IMR-90 (cell line): ENCODE data around the gene CENPM. TPM values are rescaled to one million over a fixed set of nuclear protein-coding genes. Genes with fewer than 3 reads are reported as not detected.

Experiments used
- ATAC-seq: fragments of 200-7000 bp; cut with Tn5 transposase; 2 replicates; pipeline ENCODE4 v1.9.1; 2020; ENCODE audit warnings: low read depth, mild to moderate bottlenecking, moderate library complexity
- BruUV-seq: library from RNA; stranded (reverse); fragments of 400-500 nt; replicated peaks from 2 replicates; lab custom pipeline; 2021; lab: Mats Ljungman, UMichigan
- CTCF ChIA-PET: fragments of 300-600 bp; formaldehyde crosslinking; extraction: SDS; loops from one replicate; lab custom pipeline; 2021; ENCODE audit warnings: antibody characterized with exemption; lab: Yijun Ruan, JAX
- POLR2A ChIA-PET: fragments of 300-600 bp; sonication (Branson Sonifier 250); formaldehyde crosslinking; loops from one replicate; lab custom pipeline; 2022; ENCODE audit warnings: antibody characterized with exemption; ENCODE audit not compliant: unreplicated experiment; lab: Charles Lee
- DNase-seq: peaks from one replicate; pipeline ENCODE4 v3.0.0; 2013
- H2AFZ ChIP-seq: replicated peaks from 2 replicates; pipeline ENCODE3; 2013; ENCODE audit warnings: low read length, mild to moderate bottlenecking; ENCODE audit not compliant: poor library complexity
- H2AK5ac ChIP-seq: 2 replicates; pipeline ENCODE4 v1.6.1; 2013; ENCODE audit warnings: low read depth, low read length, inconsistent platforms
- H2AK9ac ChIP-seq: replicated peaks from 2 replicates; pipeline ENCODE3; 2013; ENCODE audit warnings: mild to moderate bottlenecking, low read depth, low read length, moderate library complexity; ENCODE audit not compliant: poor library complexity
- H2BK120ac ChIP-seq: 2 replicates; pipeline ENCODE4 v1.6.1; 2013; ENCODE audit warnings: low read depth, low read length, inconsistent platforms
- H2BK15ac ChIP-seq: 3 replicates; pipeline ENCODE4 v1.6.1; 2013; ENCODE audit warnings: low read depth, low read length, inconsistent platforms
- H2BK20ac ChIP-seq: 2 replicates; pipeline ENCODE4 v1.6.1; 2013; ENCODE audit warnings: low read depth, mild to moderate bottlenecking, inconsistent platforms, low read length, moderate library complexity
- H2BK5ac ChIP-seq: 2 replicates; pipeline ENCODE4 v1.6.1; 2013; ENCODE audit warnings: mild to moderate bottlenecking, low read depth, low read length, inconsistent platforms; ENCODE audit not compliant: poor library complexity, severe bottlenecking
- H3K14ac ChIP-seq: replicated peaks from 2 replicates; pipeline ENCODE4 v1.6.1; 2013; ENCODE audit warnings: low read depth, low read length, inconsistent platforms
- H3K18ac ChIP-seq: 2 replicates; pipeline ENCODE4 v1.6.1; 2013; ENCODE audit warnings: low read depth, low read length, control low read depth
- H3K23ac ChIP-seq: 2 replicates; pipeline ENCODE4 v1.6.1; 2013; ENCODE audit warnings: low read depth, low read length, inconsistent platforms
- H3K27ac ChIP-seq: 2 replicates; pipeline ENCODE4 v1.5.1; 2013; ENCODE audit warnings: mild to moderate bottlenecking, control low read depth, low read length; ENCODE audit not compliant: insufficient read depth
- H3K27me3 ChIP-seq: 2 replicates; pipeline ENCODE4 v1.6.1; 2013; ENCODE audit warnings: low read length; ENCODE audit not compliant: control insufficient read depth, insufficient read depth
- H3K36me3 ChIP-seq: 2 replicates; pipeline ENCODE4 v1.6.1; 2013; ENCODE audit warnings: low read length, mixed read lengths; ENCODE audit not compliant: control insufficient read depth, insufficient read depth
- H3K4ac ChIP-seq: 2 replicates; pipeline ENCODE4 v1.6.1; 2013; ENCODE audit warnings: low read depth, low read length, inconsistent platforms
- H3K4me1 ChIP-seq: 2 replicates; pipeline ENCODE4 v1.6.1; 2013; ENCODE audit warnings: low read length, mixed read lengths; ENCODE audit not compliant: control insufficient read depth, insufficient read depth
- H3K4me2 ChIP-seq: 2 replicates; pipeline ENCODE4 v1.6.1; 2013; ENCODE audit warnings: low read depth, mild to moderate bottlenecking, control low read depth, low read length, moderate library complexity
- H3K4me3 ChIP-seq: 2 replicates; pipeline ENCODE4 v1.5.1; 2013; ENCODE audit warnings: low read depth, mild to moderate bottlenecking, control low read depth, low read length, moderate library complexity; ENCODE audit not compliant: insufficient read depth
- H3K56ac ChIP-seq: 2 replicates; pipeline ENCODE4 v1.6.1; 2013; ENCODE audit warnings: low read length, inconsistent platforms; ENCODE audit not compliant: insufficient read depth; ENCODE audit errors: extremely low read depth
- H3K79me1 ChIP-seq, 2 experiments: 2 replicates each; pipeline ENCODE4 v1.6.1; 2013; ENCODE audit warnings: low read length in 2 of 2, inconsistent platforms in 1 of 2, low read depth in 1 of 2
- H3K9ac ChIP-seq: 2 replicates; pipeline ENCODE4 v1.6.1; 2013; ENCODE audit warnings: low read depth, low read length, control low read depth
- H3K9me1 ChIP-seq: 2 replicates; pipeline ENCODE4 v1.6.1; 2013; ENCODE audit warnings: low read length, inconsistent platforms; ENCODE audit not compliant: insufficient read depth
- H3K9me3 ChIP-seq: 2 replicates; pipeline ENCODE4 v1.6.1; 2013; ENCODE audit warnings: low read length; ENCODE audit not compliant: control insufficient read depth, insufficient read depth
- H4K20me1 ChIP-seq: 2 replicates; pipeline ENCODE4 v1.6.1; 2013; ENCODE audit warnings: low read length, inconsistent platforms; ENCODE audit not compliant: insufficient read depth
- H4K5ac ChIP-seq: 2 replicates; pipeline ENCODE4 v1.6.1; 2013; ENCODE audit warnings: mild to moderate bottlenecking, low read depth, low read length, control low read depth
- H4K8ac ChIP-seq, 2 experiments: 2 replicates each; pipeline ENCODE4 v1.6.1; 2013; ENCODE audit warnings: low read depth in 2 of 2, low read length in 2 of 2, control low read depth in 1 of 2, inconsistent platforms in 1 of 2
- H4K91ac ChIP-seq: 2 replicates; pipeline ENCODE4 v1.6.1; 2013; ENCODE audit warnings: low read depth, low read length, inconsistent platforms; ENCODE audit not compliant: insufficient read depth
- BHLHE40 ChIP-seq: fragments of 150-350 bp; IDR thresholded peaks from 2 replicates; pipeline ENCODE4 v1.6.1; 2016; ENCODE audit warnings: mild to moderate bottlenecking, low read depth, low read length
- CEBPB ChIP-seq: IDR thresholded peaks from 2 replicates; pipeline ENCODE4 v1.6.1; 2012; ENCODE audit warnings: low read depth, low read length, improper control_type of control experiment
- CHD1 ChIP-seq: IDR thresholded peaks from 2 replicates; pipeline ENCODE4 v1.6.1; 2012; ENCODE audit warnings: low read depth, low read length, improper control_type of control experiment
- FOS ChIP-seq: fragments of 150-350 bp; IDR thresholded peaks from 2 replicates; pipeline ENCODE4 v1.6.1; 2016; ENCODE audit warnings: low read depth, low read length
- MAFK ChIP-seq: IDR thresholded peaks from 2 replicates; pipeline ENCODE4 v1.6.1; 2012; ENCODE audit warnings: low read depth, low read length, improper control_type of control experiment
- MAZ ChIP-seq: IDR thresholded peaks from 2 replicates; pipeline ENCODE4 v1.6.1; 2012; ENCODE audit warnings: low read depth, mild to moderate bottlenecking, low read length, improper control_type of control experiment, moderate library complexity, borderline replicate concordance
- MXI1 ChIP-seq: IDR thresholded peaks from 2 replicates; pipeline ENCODE4 v1.6.1; 2012; ENCODE audit warnings: low read depth, mild to moderate bottlenecking, low read length, moderate library complexity, borderline replicate concordance
- NFE2L2 ChIP-seq: fragments of 150-350 bp; IDR thresholded peaks from 2 replicates; pipeline ENCODE4 v1.6.1; 2016; ENCODE audit warnings: low read depth, mild to moderate bottlenecking, low read length
- POLR2A ChIP-seq: IDR thresholded peaks from 2 replicates; pipeline ENCODE4 v1.6.1; 2012; ENCODE audit warnings: mild to moderate bottlenecking, low read depth, low read length
- RAD21 ChIP-seq: IDR thresholded peaks from 2 replicates; pipeline ENCODE4 v1.6.1; 2012; ENCODE audit warnings: low read length, improper control_type of control experiment
- RCOR1 ChIP-seq: IDR thresholded peaks from 2 replicates; pipeline ENCODE4 v1.6.1; 2012; ENCODE audit warnings: mild to moderate bottlenecking, low read length, improper control_type of control experiment; ENCODE audit not compliant: insufficient replicate concordance
- SMC3 ChIP-seq: fragments of 150-350 bp; IDR thresholded peaks from 2 replicates; pipeline ENCODE4 v1.6.1; 2016; ENCODE audit warnings: low read depth, mild to moderate bottlenecking, antibody characterized with exemption, low read length, moderate library complexity
- WGBS, 2 experiments: methylation state at CpG; one replicate each; pipeline versions ENCODE4 v1.1.5 to v1.1.7; 2013; ENCODE audit warnings: missing lambda C conversion rate in 2 of 2; ENCODE audit not compliant: insufficient read length in 1 of 2; ENCODE audit errors: extremely low coverage in 2 of 2; 5-methylcytosine and 5-hydroxymethylcytosine counted together
- dilution Hi-C: fragments of 300-500 bp; cut with HindIII; formaldehyde crosslinking; loops from one replicate; pipeline ENCODE4 v1.14.3; 2018; ENCODE audit warnings: low sequenced_read_pairs; ENCODE audit not compliant: unreplicated experiment
- in situ Hi-C: fragments of 300-500 bp; cut with MboI; formaldehyde crosslinking; loops from 3 replicates; pipeline ENCODE4 v1.14.3; 2019; ENCODE audit warnings: low sequenced_read_pairs, inconsistent platforms, mixed read lengths
- intact Hi-C: fragments of 100-400 bp; cut with micrococcal nuclease; formaldehyde crosslinking; loops from 2 replicates; pipeline ENCODE4 v1.10.0; 2022
- polyA plus RNA-seq, 3 experiments: library from polyadenylated mRNA; depleted of rRNA; stranded (reverse); fragments of >200 nt; gene quantifications; 2 replicates each; pipeline ENCODE4 v1.2.3, GENCODE V29; 2012; ENCODE audit warnings: low replicate concordance in 1 of 3
- total RNA-seq: library from RNA; depleted of rRNA; stranded (reverse); fragments of >200 nt; gene quantifications from 2 replicates; pipeline ENCODE4 v1.2.3, GENCODE V29; 2012
- TF ChIP-seq, protein P1 (sequence below): fragments of 150-350 bp; IDR thresholded peaks from 2 replicates; pipeline ENCODE4 v1.6.1; 2017; ENCODE audit warnings: mild to moderate bottlenecking, antibody characterized with exemption, low read length, low read depth
- TF ChIP-seq, protein P2 (sequence below): conservative IDR thresholded peaks from 2 replicates; pipeline ENCODE4 v1.5.1; 2012; ENCODE audit warnings: mild to moderate bottlenecking, low read depth, low read length, improper control_type of control experiment
- TF ChIP-seq, protein P3 (sequence below): fragments of 150-350 bp; IDR thresholded peaks from 2 replicates; pipeline ENCODE4 v1.6.1; 2016; ENCODE audit warnings: low read depth, mild to moderate bottlenecking, low read length, moderate library complexity, borderline replicate concordance

Gene CENPM
- total and polyA plus RNA-seq, 2 of the 4 experiments (the other 2 are of a cell fraction), result 18.1 to 20.1 TPM

DNA sequence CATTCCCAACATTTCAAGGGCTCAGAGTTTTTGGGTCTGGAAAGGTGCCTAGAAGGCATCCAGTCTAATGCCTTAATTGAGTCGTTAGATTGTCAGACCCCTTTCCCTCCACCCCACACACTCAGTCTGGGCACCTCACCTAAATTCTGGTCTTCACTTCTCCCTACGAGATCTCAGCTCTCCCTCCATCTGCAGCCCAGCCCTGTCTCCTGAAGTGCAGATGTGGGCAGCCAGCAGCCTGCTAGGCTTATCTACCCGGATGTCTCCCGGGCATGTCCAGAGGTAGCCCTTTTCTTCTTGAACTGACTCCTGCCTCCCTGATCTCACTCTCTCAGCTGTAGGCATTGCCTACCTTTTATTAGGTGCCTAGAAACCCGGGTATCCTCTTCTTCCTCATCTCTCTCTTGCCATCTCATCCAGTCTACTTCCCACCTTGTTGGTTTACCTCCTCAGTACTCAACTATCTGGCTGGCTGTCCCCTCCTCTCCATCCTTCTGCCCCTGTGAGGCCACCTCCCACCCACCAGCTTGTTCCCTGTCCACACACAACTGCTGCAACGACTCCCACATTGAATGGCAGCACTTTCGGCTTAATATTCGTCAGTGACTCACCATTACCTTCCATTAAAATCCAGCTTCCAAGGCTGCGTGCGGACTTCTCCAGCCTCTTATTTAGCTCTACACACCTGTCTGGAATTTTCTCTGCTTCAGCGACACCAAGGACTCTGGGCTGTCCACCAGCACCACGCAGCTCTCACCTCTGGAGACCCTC, 28.5 kb upstream of the CENPM start:
- no peak overlapping the region for H2BK5ac ChIP-seq
- H3K9me3 ChIP-seq, result no peaks in the 10 kb centered on the region
- no peak overlapping the region for H2AK9ac ChIP-seq
- no peak overlapping the region for H3K4me2 ChIP-seq
- H3K27ac ChIP-seq, result no peak overlapping the region
- BruUV-seq, result no TSS peak
- no peaks in the 10 kb centered on the region for H3K79me1 ChIP-seq
- intact Hi-C loops, result no loop called here
- dilution Hi-C loops, result no loop called here
- no peak overlapping the region for H2AK5ac ChIP-seq
- no peak overlapping the region for H4K5ac ChIP-seq
- H2AFZ ChIP-seq, result no peak overlapping the region
- H3K23ac ChIP-seq, result no peak overlapping the region
- H3K4ac ChIP-seq, result no peak overlapping the region
- no peaks in the 10 kb centered on the region for H3K36me3 ChIP-seq
- ATAC-seq, result no peak
- no peak overlapping the region for H3K4me3 ChIP-seq
- in situ Hi-C loops, result no loop called here
- no peak overlapping the region for H2BK15ac ChIP-seq
- DNase-seq, result no peak
- no peaks in the 10 kb centered on the region for H4K20me1 ChIP-seq
- ChIA-PET POLR2A (interaction anchor here (0.6 kb wide), 1 partner anchor 22 kb away, joined by 3 read pairs; no protein-coding TSS in a partner anchor), CTCF (interaction anchor here (0.6 kb wide), 1 partner anchor 566 kb away, joined by 3 read pairs; no protein-coding TSS in a partner anchor)
- no peak overlapping the region for H3K14ac ChIP-seq
- H3K9me1 ChIP-seq, result no peaks in the 10 kb centered on the region
- H3K56ac ChIP-seq, result no peak overlapping the region
- H4K8ac ChIP-seq, result no peak overlapping the region
- no peak overlapping the region for H3K9ac ChIP-seq
- peaks cover 70% of the 10 kb centered on the region for H3K27me3 ChIP-seq
- 70% methylated on average over 11 of the region's 12 CpGs; no CpG with 5 or more reads in 1 of the 2 experiments for WGBS, 2 experiments
- H4K91ac ChIP-seq, result no peak overlapping the region
- no peaks in the 10 kb centered on the region; the same call in 1 of the 2 replicates for H3K4me1 ChIP-seq
- H3K18ac ChIP-seq, result no peak overlapping the region
- H2BK120ac ChIP-seq, result no peak overlapping the region
- H2BK20ac ChIP-seq, result no peak overlapping the region
- TF ChIP-seq CHD1 (no peak), POLR2A (no peak), MAFK (no peak), CEBPB (no peak), NFE2L2 (no peak), BHLHE40 (no peak), RCOR1 (no peak), RAD21 (no peak), MXI1 (no peak), SMC3 (no peak), MAZ (no peak), FOS (no peak)
- TF ChIP-seq, protein P1, sequence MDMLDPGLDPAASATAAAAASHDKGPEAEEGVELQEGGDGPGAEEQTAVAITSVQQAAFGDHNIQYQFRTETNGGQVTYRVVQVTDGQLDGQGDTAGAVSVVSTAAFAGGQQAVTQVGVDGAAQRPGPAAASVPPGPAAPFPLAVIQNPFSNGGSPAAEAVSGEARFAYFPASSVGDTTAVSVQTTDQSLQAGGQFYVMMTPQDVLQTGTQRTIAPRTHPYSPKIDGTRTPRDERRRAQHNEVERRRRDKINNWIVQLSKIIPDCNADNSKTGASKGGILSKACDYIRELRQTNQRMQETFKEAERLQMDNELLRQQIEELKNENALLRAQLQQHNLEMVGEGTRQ, result no peak
- TF ChIP-seq, protein P2, sequence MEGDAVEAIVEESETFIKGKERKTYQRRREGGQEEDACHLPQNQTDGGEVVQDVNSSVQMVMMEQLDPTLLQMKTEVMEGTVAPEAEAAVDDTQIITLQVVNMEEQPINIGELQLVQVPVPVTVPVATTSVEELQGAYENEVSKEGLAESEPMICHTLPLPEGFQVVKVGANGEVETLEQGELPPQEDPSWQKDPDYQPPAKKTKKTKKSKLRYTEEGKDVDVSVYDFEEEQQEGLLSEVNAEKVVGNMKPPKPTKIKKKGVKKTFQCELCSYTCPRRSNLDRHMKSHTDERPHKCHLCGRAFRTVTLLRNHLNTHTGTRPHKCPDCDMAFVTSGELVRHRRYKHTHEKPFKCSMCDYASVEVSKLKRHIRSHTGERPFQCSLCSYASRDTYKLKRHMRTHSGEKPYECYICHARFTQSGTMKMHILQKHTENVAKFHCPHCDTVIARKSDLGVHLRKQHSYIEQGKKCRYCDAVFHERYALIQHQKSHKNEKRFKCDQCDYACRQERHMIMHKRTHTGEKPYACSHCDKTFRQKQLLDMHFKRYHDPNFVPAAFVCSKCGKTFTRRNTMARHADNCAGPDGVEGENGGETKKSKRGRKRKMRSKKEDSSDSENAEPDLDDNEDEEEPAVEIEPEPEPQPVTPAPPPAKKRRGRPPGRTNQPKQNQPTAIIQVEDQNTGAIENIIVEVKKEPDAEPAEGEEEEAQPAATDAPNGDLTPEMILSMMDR, result no peak
- TF ChIP-seq, protein P3, sequence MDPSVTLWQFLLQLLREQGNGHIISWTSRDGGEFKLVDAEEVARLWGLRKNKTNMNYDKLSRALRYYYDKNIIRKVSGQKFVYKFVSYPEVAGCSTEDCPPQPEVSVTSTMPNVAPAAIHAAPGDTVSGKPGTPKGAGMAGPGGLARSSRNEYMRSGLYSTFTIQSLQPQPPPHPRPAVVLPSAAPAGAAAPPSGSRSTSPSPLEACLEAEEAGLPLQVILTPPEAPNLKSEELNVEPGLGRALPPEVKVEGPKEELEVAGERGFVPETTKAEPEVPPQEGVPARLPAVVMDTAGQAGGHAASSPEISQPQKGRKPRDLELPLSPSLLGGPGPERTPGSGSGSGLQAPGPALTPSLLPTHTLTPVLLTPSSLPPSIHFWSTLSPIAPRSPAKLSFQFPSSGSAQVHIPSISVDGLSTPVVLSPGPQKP, result no peak
